GM12878 (cell line): ENCODE measurements around the gene AP3S1. TPM values are rescaled to one million over a fixed set of nuclear protein-coding genes. Genes with fewer than 3 reads are reported as not detected.

Source experiments
- ATAC-seq: fragments of 200-7000 bp; cut with Tn5 transposase; 3 replicates; pipeline ENCODE4 v1.9.1; 2020; ENCODE audit warnings: mild to moderate bottlenecking, moderate library complexity
- BruUV-seq: library from RNA; stranded (reverse); fragments of 400-500 nt; replicated peaks from 2 replicates; lab custom pipeline; 2021; lab: Mats Ljungman, UMichigan
- CTCF ChIA-PET: fragments of 300-600 bp; sonication (Branson Sonifier 250); formaldehyde crosslinking; extraction: SDS; loops from one replicate; lab custom pipeline; 2021; ENCODE audit warnings: inconsistent platforms; lab: Yijun Ruan, JAX
- POLR2A ChIA-PET: fragments of 350-600 bp; formaldehyde crosslinking; extraction: SDS; loops from one replicate; lab custom pipeline; 2021; ENCODE audit warnings: inconsistent platforms; lab: Charles Lee
- RAD21 ChIA-PET: fragments of 300-600 bp; sonication (Branson Sonifier 250); formaldehyde crosslinking; loops from one replicate; lab custom pipeline; 2023; ENCODE audit warnings: antibody characterized with exemption; ENCODE audit not compliant: unreplicated experiment; lab: Charles Lee
- SMC1A ChIA-PET: fragments of 300-600 bp; sonication (Branson Sonifier 250); formaldehyde crosslinking; loops from one replicate; lab custom pipeline; 2023; ENCODE audit not compliant: unreplicated experiment, uncharacterized antibody; lab: Charles Lee
- DNase-seq: peaks from one replicate; pipeline ENCODE4 v3.0.0-alpha.2; 2011; ENCODE audit warnings: low read depth, low spot score
- FAIRE-seq: peaks from 3 replicates; lab custom pipeline; 2011; peaks lifted over from hg19 to GRCh38; lab: Jason Lieb, UNC
- H2AFZ ChIP-seq: 2 replicates; pipeline ENCODE4 v1.6.0; 2011; ENCODE audit warnings: low read depth, low read length, control low read depth; ENCODE audit not compliant: control insufficient read depth
- H3K27ac ChIP-seq: 2 replicates; pipeline ENCODE4 v1.5.1; 2011; ENCODE audit warnings: control low read depth; ENCODE audit not compliant: control insufficient read depth, insufficient read depth
- H3K27me3 ChIP-seq, 2 experiments: replicated peaks in 1 of 2; 2 replicates each; pipeline versions ENCODE4 v1.6.0 to v1.6.1; 2011; ENCODE audit warnings: low read length in 1 of 2; ENCODE audit not compliant: control insufficient read depth in 2 of 2, insufficient read depth in 2 of 2
- H3K36me3 ChIP-seq, 2 experiments: 2 replicates each; pipeline ENCODE4 v1.5.1; 2011; ENCODE audit warnings: low read length in 1 of 2; ENCODE audit not compliant: control insufficient read depth in 2 of 2, insufficient read depth in 2 of 2
- H3K4me1 ChIP-seq: 2 replicates; pipeline ENCODE4 v1.6.1; 2011; ENCODE audit warnings: mild to moderate bottlenecking, low read length, moderate library complexity, mixed read lengths; ENCODE audit not compliant: control insufficient read depth, insufficient read depth
- H3K4me2 ChIP-seq: 2 replicates; pipeline ENCODE4 v1.6.0; 2011; ENCODE audit warnings: control low read depth; ENCODE audit not compliant: control insufficient read depth, insufficient read depth
- H3K4me3 ChIP-seq: fragments of 200-600 bp; sonication (generic); 2 replicates; pipeline ENCODE4 v1.5.1; 2016
- H3K79me2 ChIP-seq: 2 replicates; pipeline ENCODE4 v1.6.0; 2011; ENCODE audit warnings: low read length; ENCODE audit not compliant: control insufficient read depth, insufficient read depth
- H3K9ac ChIP-seq: 2 replicates; pipeline ENCODE4 v1.8.0; 2011; ENCODE audit warnings: low read length, control low read depth, mixed read lengths; ENCODE audit not compliant: control insufficient read depth, insufficient read depth
- H3K9me3 ChIP-seq: replicated peaks from 3 replicates; pipeline ENCODE4 v1.5.1; 2011; ENCODE audit warnings: mild to moderate bottlenecking, low read length; ENCODE audit not compliant: control insufficient read depth, insufficient read depth
- H4K20me1 ChIP-seq: 2 replicates; pipeline ENCODE4 v1.6.0; 2011; ENCODE audit not compliant: control insufficient read depth, insufficient read depth
- EP300 ChIP-seq, 2 experiments: fragments of 150-350 bp in 1 of 2; IDR thresholded peaks; 2 replicates each; pipeline ENCODE4 v1.6.1; 2011 to 2012; ENCODE audit warnings: low read depth in 2 of 2, low read length in 2 of 2, borderline replicate concordance in 1 of 2, improper control_type of control experiment in 1 of 2, inconsistent platforms in 1 of 2; ENCODE audit not compliant: control insufficient read depth in 1 of 2
- FOS ChIP-seq: IDR thresholded peaks from 3 replicates; pipeline ENCODE4 v1.6.1; 2011; ENCODE audit warnings: borderline replicate concordance; ENCODE audit not compliant: insufficient read length; ENCODE audit errors: extremely low read depth
- HCFC1 ChIP-seq: fragments of 150-350 bp; IDR thresholded peaks from 2 replicates; pipeline ENCODE4 v1.6.1; 2014; ENCODE audit warnings: low read length
- HDAC2 ChIP-seq: fragments of 200-600 bp; sonication (generic); IDR thresholded peaks from 2 replicates; pipeline ENCODE4 v1.6.1; 2017
- MXI1 ChIP-seq: fragments of 150-350 bp; IDR thresholded peaks from 2 replicates; pipeline ENCODE4 v1.6.1; 2011; ENCODE audit warnings: low read depth, mild to moderate bottlenecking, inconsistent platforms, low read length, improper control_type of control experiment
- MYB ChIP-seq: fragments of 150-350 bp; IDR thresholded peaks from 2 replicates; pipeline ENCODE4 v1.6.1; 2014; ENCODE audit warnings: mild to moderate bottlenecking, low read depth, low read length, borderline replicate concordance
- POLR2AphosphoS5 ChIP-seq: IDR thresholded peaks from 2 replicates; pipeline ENCODE4 v1.6.1; 2011; ENCODE audit warnings: mild to moderate bottlenecking, low read length, inconsistent platforms
- SMARCA5 ChIP-seq: fragments of 450-650 bp; IDR thresholded peaks from 2 replicates; pipeline ENCODE4 v1.6.1; 2017; ENCODE audit warnings: mild to moderate bottlenecking
- SREBF1 ChIP-seq: IDR thresholded peaks from 2 replicates; pipeline ENCODE4 v1.6.1; 2012; ENCODE audit warnings: mild to moderate bottlenecking, low read length
- SRF ChIP-seq, 2 experiments: IDR thresholded peaks; 2 replicates each; pipeline ENCODE4 v1.6.1; 2011; ENCODE audit warnings: low read depth in 2 of 2, low read length in 2 of 2, mild to moderate bottlenecking in 1 of 2, moderate library complexity in 1 of 2
- WGBS: methylation state at CpG from one replicate; pipeline ENCODE4 v1.1.6; 2016; ENCODE audit warnings: low lambda C conversion rate; ENCODE audit not compliant: insufficient replicate concordance, insufficient coverage; ENCODE audit errors: missing lambda C conversion rate; 5-methylcytosine and 5-hydroxymethylcytosine counted together
- in situ Hi-C: fragments of 300-500 bp; cut with MboI; formaldehyde crosslinking; loops from 9 replicates; pipeline ENCODE4 v1.14.3; 2018; ENCODE audit warnings: mixed read lengths
- intact Hi-C: fragments of 100-400 bp; cut with micrococcal nuclease; formaldehyde crosslinking; loops from one replicate; pipeline ENCODE4 v1.14.2; 2022; ENCODE audit not compliant: unreplicated experiment
- polyA plus RNA-seq, 11 experiments: library from polyadenylated mRNA; depleted of rRNA in 4 of 11; unstranded in 6 of 11; stranded (reverse) in 5 of 11; fragments of >200 nt; fragmentation: Nextera tagmentation in 4 of 11; fragmentation: Illumina TruSeq in 1 of 11; extraction: Ambion mirVana in 4 of 11; extraction: Trizol in 1 of 11; gene quantifications; 1 replicate in 1 of 11; 2 replicates in 10 of 11; pipeline versions ENCODE4 v1.2.1 to v1.2.3, GENCODE V29; 2011 to 2016; ENCODE audit warnings: inconsistent platforms in 2 of 11, missing spikeins in 2 of 11, low read depth in 1 of 11
- total RNA-seq, 4 experiments: library from RNA; depleted of rRNA in 3 of 4; stranded (reverse); fragments of >200 nt in 3 of 4; fragmentation: Illumina TruSeq in 1 of 4; extraction: Trizol in 1 of 4; gene quantifications; 2 replicates each; pipeline versions ENCODE4 v1.2.1 to v1.2.3, GENCODE V29; 2013 to 2021
- TF ChIP-seq, protein P1 (sequence below): IDR thresholded peaks from 2 replicates; pipeline ENCODE4 v1.6.1; 2012; ENCODE audit warnings: mild to moderate bottlenecking, low read depth, low read length
- TF ChIP-seq, protein P2 (sequence below): fragments of 450-650 bp; conservative IDR thresholded peaks from 2 replicates; pipeline ENCODE4 v1.6.1; 2017; ENCODE audit warnings: mild to moderate bottlenecking, moderate library complexity

Gene AP3S1
- total and polyA plus RNA-seq, 10 of the 15 experiments (the other 5 are each of a cell fraction or from before 2014, with no cell fraction given), result 36.4 to 137 (median 67.5) TPM

DNA sequence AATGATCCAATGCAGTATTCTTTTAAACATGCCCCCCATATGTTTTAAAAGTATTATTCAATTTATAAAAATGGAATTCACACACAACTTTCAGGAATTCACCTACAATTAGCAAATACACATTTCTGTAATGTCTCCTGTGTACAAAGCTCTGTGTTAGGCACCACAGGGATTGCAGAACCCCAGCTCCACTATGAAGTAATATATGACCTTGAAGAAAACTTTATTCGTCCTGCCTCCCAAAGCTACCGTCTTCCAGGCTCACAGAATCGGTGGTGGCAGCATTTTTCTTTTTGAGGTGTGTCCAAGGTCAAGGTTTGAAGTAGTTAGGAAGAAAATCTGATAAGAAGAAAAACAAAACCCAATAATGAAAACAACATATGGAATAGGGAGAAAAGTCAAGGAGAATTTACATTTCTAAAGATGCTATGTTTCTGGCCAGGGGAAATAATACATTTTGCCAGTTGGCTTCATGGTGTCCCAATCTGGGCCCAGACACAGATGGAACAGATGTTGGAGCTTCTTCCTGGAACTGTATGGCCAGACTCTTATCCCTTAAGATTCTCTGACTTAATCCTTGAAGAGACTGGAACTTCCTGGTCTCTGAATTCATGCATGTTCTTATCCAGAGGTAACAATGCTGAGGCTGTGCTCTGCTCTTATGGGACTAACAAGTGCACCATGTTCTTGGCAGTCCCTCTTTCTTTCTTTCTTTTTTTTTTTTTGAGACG is 98.5 kb downstream of the AP3S1 start:
- no peak overlapping the region for H2AFZ ChIP-seq
- no peaks in the 10 kb centered on the region for H3K36me3 ChIP-seq
- no peaks in the 10 kb centered on the region for H3K79me2 ChIP-seq
- FAIRE-seq (no peak), ATAC-seq (no peak)
- no peak overlapping the region for H3K4me3 ChIP-seq
- intact Hi-C loops, result no loop called here
- no peaks in the 10 kb centered on the region for H3K4me1 ChIP-seq
- in situ Hi-C loops, result no loop called here
- H4K20me1 ChIP-seq, result no peaks in the 10 kb centered on the region
- H3K27ac ChIP-seq, result no peak overlapping the region
- ChIA-PET CTCF (no interaction called here), RAD21 (no interaction called here)
- no peak overlapping the region for H3K9ac ChIP-seq
- H3K27me3 ChIP-seq, result no peaks in the 10 kb centered on the region
- no peak for TF ChIP-seq MYB
- no peak for TF ChIP-seq HCFC1
- TF ChIP-seq MXI1, result no peak
- TF ChIP-seq SMARCA5, result no peak
- TF ChIP-seq, protein P1, sequence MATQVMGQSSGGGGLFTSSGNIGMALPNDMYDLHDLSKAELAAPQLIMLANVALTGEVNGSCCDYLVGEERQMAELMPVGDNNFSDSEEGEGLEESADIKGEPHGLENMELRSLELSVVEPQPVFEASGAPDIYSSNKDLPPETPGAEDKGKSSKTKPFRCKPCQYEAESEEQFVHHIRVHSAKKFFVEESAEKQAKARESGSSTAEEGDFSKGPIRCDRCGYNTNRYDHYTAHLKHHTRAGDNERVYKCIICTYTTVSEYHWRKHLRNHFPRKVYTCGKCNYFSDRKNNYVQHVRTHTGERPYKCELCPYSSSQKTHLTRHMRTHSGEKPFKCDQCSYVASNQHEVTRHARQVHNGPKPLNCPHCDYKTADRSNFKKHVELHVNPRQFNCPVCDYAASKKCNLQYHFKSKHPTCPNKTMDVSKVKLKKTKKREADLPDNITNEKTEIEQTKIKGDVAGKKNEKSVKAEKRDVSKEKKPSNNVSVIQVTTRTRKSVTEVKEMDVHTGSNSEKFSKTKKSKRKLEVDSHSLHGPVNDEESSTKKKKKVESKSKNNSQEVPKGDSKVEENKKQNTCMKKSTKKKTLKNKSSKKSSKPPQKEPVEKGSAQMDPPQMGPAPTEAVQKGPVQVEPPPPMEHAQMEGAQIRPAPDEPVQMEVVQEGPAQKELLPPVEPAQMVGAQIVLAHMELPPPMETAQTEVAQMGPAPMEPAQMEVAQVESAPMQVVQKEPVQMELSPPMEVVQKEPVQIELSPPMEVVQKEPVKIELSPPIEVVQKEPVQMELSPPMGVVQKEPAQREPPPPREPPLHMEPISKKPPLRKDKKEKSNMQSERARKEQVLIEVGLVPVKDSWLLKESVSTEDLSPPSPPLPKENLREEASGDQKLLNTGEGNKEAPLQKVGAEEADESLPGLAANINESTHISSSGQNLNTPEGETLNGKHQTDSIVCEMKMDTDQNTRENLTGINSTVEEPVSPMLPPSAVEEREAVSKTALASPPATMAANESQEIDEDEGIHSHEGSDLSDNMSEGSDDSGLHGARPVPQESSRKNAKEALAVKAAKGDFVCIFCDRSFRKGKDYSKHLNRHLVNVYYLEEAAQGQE, result no peak
- no peak for TF ChIP-seq FOS
- no peak for TF ChIP-seq SREBF1
- no peak for TF ChIP-seq POLR2AphosphoS5
- TF ChIP-seq, protein P2, sequence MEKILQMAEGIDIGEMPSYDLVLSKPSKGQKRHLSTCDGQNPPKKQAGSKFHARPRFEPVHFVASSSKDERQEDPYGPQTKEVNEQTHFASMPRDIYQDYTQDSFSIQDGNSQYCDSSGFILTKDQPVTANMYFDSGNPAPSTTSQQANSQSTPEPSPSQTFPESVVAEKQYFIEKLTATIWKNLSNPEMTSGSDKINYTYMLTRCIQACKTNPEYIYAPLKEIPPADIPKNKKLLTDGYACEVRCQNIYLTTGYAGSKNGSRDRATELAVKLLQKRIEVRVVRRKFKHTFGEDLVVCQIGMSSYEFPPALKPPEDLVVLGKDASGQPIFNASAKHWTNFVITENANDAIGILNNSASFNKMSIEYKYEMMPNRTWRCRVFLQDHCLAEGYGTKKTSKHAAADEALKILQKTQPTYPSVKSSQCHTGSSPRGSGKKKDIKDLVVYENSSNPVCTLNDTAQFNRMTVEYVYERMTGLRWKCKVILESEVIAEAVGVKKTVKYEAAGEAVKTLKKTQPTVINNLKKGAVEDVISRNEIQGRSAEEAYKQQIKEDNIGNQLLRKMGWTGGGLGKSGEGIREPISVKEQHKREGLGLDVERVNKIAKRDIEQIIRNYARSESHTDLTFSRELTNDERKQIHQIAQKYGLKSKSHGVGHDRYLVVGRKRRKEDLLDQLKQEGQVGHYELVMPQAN, result no peak
- TF ChIP-seq EP300 (IDR thresholded peaks at IDR 0.05; ENCODE audit: borderline replicate concordance in 1 of 2, control insufficient read depth in 1 of 2, low read depth in 2 of 2, low read length in 2 of 2), result no peak
- TF ChIP-seq HDAC2, result no peak
- TF ChIP-seq SRF (IDR thresholded peaks at IDR 0.05; ENCODE audit: low read depth in 2 of 2, low read length in 2 of 2), result no peak
- TF ChIP-seq, all 136 proteins: peak for 0
- SMC1A ChIA-PET, result no interaction called here
- no peak for DNase-seq
- 92% methylated on average over 3 of the region's 4 CpGs for WGBS
- H3K4me2 ChIP-seq, result no peak overlapping the region
- POLR2A ChIA-PET, result interaction anchor here (0.7 kb wide), 1 partner anchor 374 kb away, joined by 3 read pairs; no protein-coding TSS in a partner anchor
- no TSS peak for BruUV-seq
- no peaks in the 10 kb centered on the region for H3K9me3 ChIP-seq
